Fibroblast of skin of left quadriceps (primary cell): ENCODE results near the gene KLHL21.
"Not testable (repeated sequence)": the region's sequence is repeated elsewhere in the genome, so short reads cannot be mapped to it uniquely, and the experiment has no call there.

Experiments
- DNase-seq, 2 experiments: peaks; one replicate each; pipeline ENCODE4 v3.0.0-alpha.2; 2013; ENCODE audit warnings: low read depth in 2 of 2

Gene KLHL21

DNA sequence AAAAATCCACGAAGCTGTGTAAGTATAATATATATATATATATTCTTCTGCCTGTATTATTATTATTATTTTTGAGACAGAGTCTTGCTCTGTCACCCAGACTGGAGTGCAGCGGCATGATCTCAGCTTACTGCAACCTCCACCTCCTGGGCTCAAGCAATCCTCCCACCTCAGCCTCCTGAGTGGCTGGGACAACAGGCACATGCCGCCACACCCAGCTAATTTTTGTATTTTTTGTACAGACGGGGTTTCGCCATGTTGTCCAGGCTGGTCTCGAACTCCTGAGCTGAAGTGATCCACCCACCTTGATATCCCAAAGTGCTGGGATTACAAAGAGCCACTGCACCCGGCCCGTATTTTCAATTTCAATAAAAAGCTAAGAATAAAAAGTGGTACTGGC is 2.7 kb downstream of the KLHL21 start:
- not testable (repeated sequence) for DNase-seq

DNA sequence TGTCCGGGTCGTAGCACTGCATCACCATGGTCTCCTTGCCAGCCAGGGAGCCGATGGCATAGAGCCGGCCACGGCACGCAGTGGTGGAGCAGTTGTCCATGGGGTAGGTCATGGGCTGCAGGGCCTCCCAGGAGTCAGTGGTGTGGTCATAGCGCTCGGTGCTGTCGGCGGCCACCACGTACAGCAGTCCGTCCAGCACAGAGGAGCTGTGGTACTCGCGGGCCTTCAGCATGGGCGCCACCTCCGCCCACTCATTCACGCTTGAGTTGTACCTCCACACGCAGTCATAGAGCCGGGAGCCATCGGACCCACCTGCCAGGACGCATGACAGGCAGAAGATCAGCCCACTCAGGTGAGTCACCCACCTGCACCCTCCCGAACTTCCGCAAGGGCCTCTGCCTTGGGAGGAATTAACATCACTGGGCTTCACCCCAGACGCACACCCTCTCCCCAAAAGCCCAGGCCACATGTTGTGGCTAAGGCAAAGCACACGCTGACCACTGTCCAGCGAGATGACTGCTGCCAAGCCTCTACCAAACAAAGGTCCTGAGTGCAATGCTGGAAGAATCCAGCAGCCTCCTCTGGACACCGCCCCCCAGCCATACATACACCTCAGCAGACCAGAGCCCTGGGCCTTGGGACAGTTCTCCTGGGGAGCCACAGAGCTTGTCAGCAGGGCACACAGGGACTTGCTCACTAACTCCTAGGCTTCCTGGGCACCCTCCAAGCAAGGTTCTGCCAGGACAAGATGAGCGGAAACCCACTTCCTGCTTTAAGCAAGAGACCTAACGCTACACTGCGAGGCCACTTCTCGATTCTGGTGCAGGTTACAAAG is 3.3 kb downstream of the KLHL21 start:
- DNase-seq: no peak

DNA sequence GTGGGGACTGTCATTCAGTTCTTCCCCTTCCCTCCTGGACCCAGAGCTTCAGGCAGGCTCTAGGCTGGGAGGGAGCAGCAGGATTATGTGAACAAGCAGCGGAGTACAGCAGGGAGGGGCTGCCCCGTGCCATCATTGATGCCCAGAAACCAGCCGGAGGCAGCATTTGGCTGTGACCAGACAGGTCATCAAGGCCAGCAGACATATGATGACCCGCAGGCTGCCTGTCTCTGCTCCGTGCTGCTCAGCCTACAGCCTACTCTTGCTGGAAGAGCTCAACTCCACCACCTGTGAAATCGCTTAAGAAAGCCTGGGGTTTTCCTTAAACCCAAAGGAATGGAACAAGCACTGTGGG is 4.9 kb downstream of the KLHL21 start:
- DNase-seq: no peak

DNA sequence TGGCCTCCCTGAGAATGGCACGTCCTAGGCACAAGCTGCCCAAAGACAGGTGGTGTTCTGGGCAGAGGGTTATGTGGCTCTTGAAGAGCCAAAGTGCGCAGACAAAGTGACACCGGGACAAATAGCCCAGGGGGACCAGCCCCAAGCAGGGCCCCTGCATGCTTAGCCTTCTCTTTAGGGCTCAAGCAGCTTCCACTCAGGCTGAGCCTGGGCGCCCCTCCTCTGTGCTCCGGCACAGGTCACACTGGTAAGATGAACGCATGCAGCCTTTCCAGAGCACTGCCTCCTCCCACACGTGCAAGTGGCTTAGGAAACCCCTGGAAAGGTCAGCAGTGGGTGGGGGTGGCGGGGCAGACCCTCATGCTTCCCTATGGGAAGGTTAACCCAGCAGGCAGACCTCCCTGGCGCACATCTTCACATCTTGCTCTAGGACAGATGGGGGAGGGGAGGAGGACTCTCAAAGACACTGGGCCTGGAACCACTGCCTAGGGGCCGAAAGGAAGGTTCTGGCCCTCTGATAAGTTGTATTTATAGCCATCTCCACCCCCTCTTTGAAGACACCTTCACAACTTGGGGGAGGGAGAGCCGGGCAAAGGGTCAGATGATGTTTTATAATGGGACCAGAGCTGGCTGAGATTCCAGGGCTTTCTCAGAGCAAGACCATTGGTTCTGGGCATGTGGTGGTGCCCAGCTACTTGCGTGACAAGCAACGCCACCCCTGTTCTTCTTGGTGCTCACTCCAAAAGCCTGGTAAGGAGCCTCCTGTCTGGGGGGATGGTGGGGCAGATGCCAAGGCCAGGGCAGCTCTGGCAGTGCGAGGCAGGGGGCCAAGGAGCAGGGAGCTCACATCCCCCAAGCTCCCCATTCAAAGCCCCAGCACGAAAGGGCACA is 5.5 kb downstream of the KLHL21 start:
- no peak for DNase-seq

DNA sequence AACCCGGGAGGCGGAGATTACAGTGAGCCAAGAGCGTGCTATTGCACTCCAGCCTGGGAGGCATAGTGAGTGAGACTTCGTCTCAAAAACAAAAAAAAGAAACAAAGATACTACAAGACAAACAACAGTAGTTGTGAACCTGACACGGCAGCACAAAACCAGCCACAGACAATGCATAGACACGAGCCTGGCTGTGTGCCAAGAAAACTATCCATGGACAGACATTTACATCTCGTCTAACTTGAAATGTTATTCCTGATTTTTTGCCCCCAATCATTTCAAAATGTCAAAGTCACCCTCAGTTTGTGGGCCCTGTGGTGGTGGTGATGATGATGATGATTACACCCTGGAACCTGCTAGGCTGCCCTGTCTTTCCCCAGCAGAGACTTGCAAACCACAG is 6.3 kb downstream of the KLHL21 start:
- DNase-seq: no peak

DNA sequence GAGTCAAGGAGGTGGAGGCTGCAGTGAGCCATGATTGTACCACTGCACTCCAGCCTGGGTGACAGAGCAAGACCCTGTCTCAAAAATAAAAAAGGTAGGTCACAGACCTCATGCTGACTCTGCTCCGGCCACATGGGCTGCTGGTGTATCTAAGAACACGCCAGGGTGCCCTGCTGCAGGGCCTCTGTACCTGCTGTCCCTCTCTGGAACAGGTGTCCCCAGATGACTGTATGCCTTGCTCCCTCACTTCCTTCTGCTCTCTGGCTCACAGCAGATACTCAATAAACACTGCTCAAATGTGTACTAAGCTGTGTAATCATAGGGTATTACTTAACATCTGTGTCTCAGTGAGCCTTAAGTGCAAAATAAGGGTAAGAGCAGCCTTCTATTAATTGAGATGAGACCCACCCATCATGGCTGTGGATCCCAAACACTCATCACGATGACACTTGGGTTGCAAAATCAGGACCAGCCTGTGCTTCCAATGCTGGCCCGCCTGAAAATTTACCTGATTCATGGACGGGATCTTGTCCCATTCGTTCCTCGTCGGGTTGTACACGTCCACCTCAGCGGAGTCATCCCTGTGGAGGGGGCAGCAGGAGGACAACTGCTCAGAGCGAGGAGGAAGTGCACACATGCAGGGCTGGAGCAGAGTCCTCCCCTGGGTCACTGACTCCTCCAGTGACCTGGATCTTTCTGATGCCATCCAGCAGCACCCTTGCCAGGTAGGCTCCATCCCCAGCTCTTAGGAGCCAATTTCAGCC is 7.5 kb downstream of the KLHL21 start:
- DNase-seq: no peak

DNA sequence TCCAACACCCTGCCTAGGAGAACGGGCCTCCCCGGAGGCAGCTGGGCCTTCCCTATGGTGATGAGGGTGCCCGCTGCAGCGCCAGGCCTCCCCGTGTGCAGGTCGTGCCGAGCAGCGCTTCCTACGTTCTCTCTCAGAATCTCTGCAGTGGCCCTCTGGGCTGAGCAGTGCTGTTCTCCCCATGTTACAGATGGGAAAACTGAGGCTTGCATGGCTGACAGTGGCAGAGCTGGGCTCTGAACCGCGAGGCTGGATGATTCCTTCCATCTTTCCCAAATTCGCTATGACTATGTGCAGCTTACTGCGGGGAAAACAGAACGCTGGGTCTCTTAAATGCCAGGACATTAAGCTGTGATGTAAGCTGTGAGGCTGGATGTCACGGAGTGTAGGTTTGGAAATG is 8.9 kb downstream of the KLHL21 start:
- DNase-seq: no peak

- no peak for DNase-seq
These were observed 9.6 kb downstream of the KLHL21 start for GRCh38 chr1:6592865-6593593.

GRCh38 chr1:6592441-6592840 is 10.2 kb downstream of the KLHL21 start:
- no peak for DNase-seq

DNA sequence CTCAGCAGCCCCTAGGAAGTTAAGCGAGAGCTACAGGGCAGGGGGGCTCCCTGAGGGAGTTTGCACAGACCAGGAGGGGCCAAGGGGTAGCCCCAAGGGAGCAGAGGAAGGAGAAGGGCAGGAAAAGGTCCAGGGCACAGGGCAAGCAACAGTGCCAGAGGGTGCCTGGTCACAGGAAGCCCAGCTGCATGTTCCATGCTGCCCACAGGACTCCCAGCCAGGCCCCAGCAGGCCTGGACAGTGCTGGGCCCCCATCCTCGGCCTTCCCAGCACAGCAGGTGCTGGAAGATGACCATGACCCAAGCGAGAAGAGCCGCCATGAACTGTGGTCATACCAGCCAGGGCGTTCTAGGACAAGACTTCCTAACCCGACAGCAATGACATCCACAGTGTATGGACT is 11.0 kb downstream of the KLHL21 start:
- no peak for DNase-seq

DNA sequence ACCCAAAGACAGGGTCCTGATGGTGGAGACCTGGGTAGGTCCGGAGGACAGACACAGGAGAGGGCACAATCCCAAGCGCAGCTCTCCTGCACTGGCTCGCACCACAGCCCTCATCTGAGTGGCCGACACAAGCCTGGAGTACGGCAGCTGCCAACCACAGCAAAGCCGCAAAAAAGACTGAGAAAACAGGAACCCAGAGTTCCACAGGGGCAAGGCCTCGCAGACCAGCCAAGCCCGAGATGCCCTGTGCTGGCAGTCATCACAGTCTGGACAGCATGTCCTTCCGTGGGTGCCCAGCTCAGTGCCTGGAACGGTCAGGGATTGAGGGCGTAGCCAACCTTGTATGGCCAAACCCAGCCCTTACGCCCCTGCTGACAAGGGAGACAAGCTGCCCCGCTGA is 11.4 kb downstream of the KLHL21 start:
- no peak for DNase-seq

DNA sequence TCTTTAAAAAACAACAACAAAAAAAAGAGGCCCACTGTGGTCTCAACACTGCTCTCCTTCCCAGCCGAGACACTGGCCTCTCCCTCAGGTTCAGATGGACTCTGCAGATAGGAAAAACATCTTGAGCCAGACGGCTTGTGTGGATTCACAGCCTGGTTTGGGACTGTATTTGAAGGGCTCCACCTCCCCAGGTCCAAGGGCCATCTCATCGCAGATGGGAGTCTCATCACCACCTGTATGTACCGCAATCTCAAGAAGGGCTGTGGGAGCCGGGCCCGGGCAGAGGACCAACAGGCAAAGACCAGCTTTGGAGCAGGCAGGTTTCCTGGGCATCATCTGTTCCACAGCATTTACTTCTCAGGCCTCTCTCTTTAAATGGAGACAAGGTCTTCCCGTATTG is 12.6 kb downstream of the KLHL21 start:
- DNase-seq: no peak

DNA sequence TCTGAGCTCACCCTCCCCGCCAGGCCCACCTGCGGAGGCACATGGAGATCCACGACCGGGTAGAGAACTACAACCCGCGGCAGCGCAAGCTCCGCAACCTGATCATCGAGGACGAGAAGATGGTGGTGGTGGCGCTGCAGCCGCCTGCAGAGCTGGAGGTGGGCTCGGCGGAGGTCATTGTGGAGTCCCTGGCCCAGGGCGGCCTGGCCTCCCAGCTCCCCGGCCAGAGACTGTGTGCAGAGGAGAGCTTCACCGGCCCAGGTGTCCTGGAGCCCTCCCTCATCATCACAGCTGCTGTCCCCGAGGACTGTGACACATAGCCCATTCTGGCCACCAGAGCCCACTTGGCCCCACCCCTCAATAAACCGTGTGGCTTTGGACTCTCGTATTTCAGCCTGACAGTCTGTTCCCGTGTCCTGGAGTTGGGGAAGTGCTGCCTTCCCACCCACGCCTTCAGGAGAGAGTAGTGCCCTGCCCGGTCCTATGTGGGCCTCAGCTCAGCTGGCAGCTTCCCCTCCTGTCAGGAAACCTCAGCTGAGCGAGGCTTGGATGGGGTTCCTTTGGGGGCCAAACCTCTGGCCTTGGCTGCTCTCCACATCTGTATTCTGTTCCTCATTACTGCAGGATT is 13.7 kb downstream of the KLHL21 start:
- no peak for DNase-seq

DNA sequence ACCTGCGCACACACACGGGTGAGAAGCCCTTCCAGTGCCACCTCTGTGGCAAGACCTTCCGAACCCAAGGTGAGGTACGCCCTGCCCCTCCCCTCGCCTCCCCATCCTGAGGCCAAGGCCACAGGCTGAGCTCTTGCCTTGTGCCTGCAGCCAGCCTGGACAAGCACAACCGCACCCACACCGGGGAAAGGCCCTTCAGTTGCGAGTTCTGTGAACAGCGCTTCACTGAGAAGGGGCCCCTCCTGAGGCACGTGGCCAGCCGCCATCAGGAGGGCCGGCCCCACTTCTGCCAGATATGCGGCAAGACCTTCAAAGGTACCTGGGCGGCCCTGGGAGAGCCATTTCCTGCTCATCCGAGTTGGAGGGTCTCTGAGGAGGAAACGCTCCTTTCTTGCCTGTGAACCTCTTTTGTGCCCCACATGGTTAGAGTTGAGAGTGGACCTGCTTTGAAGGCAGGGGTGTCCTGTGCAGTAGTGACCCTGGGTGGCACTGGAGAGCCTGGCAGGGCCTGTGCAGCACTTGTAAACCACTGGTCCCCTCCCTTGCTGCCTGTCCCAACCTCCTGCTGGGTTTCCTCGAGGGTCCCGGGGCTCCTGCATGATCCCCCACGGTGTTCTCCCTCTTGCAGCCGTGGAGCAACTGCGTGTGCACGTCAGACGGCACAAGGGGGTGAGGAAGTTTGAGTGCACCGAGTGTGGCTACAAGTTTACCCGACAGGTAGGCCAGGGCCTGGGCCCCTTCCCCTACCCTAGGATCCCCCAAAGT is 14.4 kb downstream of the KLHL21 start:
- DNase-seq: no peak

DNA sequence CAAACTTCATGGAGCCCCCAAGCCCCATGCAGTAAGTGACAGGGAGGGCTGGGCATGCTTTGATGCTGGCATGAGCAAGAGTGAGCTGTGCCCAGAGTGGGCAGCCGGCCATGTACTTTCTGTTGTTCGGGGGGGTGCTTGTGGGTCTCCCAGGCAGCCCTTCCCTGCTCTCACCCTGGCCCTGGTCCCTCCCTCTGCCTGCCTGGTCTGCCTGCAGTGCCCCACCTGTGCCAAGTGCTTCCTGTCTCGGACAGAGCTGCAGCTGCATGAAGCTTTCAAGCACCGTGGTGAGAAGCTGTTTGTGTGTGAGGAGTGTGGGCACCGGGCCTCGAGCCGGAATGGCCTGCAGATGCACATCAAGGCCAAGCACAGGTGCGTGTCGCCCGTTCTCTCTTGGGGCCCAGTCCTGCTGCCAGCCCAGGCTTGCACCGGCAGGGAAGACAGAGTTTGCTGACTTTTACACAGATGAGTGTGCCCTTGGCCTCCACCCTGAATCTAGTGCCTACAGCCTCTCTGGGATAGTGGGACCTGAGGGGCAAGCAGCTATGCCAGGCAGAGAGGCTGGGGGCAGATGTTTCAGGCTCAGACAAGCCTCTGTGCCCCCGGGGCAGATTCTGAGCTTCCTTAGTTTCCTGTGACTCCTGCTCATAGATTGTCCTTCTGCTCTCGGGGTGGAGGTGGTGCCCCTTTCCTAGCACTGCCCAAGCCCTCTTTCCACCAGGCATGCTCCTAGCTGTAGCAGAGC is 15.2 kb downstream of the KLHL21 start:
- no peak for DNase-seq

DNA sequence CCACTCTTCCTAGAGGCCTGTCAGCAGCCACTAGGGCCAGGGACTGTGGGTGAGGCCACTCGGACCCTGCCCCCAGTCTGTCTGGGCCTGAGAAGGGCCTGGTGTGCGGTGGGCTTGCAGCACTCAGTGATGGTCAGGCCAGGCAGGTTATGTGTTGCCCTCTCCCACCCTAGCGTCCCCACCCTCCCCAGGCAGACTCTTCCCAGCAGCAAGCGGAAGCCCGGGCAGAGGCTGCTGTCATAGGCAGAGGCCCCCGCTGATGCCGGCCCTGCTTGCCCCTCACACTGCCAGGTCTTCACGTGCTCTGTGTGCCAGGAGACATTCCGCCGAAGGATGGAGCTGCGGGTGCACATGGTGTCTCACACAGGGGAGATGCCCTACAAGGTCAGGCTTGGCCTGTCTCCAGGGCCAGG is 16.3 kb downstream of the KLHL21 start:
- no peak for DNase-seq

GRCh38 chr1:6585841-6586240 is 16.8 kb downstream of the KLHL21 start:
- DNase-seq: no peak

DNA sequence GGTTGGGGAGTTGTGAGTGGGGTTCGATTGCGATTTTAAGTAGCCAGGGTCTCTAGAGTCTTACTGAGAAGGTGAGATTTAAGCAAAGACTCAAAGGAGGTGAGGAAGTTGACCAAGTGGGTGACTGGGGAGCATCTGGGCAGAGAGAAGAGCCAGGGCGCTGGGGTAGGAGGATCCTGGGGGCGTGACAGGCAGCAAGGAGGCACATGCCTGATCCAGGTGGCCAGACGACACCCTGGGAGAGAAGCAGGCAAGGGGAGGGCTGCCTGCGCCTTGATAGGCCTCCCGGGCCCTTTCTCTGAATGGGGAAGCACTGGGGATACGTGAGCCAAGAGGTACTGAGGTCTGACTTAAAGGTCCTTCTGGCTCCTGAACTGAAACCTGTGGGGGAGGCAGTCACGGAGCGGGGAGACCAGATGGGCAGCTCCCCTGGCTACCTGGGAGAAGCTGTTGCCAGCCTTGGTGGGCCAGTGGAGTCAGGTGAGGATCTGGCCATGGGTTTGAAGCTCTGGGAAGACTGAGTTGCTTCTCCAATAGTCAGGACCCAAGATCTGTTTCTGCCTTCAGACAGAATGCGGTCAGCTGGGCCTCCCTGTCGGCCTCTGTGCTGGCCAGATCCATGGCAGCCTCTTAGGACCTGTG is 17.5 kb downstream of the KLHL21 start:
- no peak for DNase-seq
